NCI-H748 treated with DMSO at 0.1 percent for 48 hours (cell line): ENCODE results near the gene HAVCR1.
"Not testable (repeated sequence)": the region's sequence is repeated elsewhere in the genome, so short reads cannot be mapped to it uniquely, and the experiment has no call there.

Source experiments
- DNase-seq: peaks from one replicate; lab custom pipeline; 2025; lab: John Stamatoyannopoulos, UW

The HAVCR1 gene

DNA sequence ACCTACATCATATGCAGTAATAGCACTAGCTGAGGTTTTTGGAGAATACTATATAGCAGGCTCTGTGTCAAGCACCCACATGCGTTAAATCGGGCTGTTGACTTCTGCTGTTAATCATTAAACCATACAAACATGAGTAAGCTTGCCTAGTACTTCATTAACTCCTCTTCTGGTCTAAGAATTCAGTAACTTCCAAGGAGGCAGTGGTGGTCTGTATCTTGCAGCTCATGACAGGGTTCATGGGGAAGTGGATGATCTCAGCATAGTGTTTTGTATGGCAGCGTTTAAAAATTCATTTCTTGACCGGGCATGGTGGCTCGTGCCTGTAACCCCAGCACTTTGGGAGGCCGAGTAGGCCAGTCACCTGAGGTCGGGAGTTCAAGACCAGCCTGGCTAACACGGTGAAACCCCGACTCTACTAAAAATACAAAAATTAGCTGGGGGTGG is at the start of gene HAVCR1:
Gene HAVCR1 (minus strand): TSS at position 24 of the 447 bp plus-strand sequence. CDS start 1,173 bp downstream, outside the sequence.
- no peak for DNase-seq

DNA sequence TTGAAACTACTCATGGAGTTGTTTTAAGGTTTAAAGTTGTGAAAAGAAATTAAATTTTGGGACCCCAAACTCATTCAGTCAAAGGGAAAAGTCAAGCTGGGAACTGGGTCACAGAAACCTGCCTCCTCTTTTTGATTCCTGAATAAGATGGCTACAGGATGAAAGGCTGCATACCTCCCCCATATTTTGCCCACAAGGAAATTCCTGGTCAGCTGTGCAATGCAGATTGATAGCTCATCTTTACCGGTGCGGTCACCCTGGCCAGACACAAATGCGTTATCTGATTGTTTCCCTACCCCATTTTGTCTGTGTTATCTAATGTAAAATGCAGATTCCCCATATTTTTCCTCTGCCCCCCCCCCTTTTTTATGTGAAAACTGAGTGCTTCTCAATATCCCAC is 48.6 kb upstream of the HAVCR1 start:
- DNase-seq: no peak

DNA sequence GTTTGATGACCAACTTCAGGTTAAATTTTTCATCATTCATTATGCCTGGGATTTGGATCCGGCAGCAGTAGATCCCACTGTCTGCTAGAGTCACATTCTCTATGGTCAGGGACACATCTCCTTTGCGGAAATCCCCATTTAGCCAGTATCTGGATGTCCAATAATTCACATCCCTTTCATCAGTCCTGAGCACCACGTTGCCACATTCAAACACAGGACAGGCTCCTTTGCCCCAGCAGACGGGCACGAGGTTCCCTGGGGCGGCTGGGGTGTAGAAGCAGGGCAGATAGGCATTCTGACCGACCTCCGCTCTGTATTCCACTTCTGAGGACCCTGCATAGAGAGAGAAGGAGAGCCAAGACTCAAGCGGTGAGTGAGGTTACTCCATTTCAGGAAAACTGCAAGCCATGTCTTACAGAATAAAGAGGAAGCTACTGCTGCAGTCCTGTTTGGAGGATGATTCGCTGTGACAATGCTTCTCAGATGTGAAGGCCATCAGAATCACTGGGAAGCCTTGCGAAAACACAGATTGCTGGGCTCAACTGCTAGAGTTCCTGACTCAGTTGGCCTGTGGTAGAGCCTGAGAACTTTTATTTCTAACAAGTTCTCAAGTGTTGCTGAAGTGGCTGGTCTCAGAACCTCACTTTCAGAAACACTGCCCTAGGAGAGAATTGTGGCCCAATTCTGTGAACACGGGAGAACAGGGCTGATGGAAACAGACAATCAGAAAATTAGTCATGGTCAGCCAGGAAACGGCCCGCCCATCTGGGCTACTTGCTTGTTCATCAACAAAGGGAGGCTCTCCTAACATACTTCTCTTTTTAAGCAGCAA is 47.9 kb upstream of the HAVCR1 start:
- DNase-seq: no peak

DNA sequence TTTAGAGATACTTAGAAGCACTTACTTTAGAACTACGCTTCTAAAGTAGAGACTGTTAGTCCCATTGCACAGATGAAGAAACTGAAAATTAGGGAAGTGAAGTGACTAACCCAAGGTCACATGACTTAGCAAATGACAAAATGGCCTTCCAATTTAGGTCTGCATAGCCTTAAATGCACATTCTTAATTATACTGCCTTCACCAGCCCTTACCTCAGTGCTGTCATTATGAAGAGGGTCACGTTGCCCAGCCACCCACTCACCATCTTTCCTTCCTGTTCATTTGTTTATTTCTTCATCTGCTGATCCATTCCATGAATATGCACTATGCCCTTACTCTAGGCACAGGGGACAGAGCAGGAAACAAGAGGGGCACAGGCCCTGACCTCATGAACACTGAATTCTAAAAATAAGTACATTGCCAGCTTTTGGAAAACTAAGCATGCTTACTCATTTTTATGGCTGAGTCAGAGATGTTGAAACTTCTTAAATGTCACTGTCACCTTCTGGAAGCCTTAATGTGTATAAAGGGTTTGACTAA is 41.3 kb upstream of the HAVCR1 start:
- no peak for DNase-seq

DNA sequence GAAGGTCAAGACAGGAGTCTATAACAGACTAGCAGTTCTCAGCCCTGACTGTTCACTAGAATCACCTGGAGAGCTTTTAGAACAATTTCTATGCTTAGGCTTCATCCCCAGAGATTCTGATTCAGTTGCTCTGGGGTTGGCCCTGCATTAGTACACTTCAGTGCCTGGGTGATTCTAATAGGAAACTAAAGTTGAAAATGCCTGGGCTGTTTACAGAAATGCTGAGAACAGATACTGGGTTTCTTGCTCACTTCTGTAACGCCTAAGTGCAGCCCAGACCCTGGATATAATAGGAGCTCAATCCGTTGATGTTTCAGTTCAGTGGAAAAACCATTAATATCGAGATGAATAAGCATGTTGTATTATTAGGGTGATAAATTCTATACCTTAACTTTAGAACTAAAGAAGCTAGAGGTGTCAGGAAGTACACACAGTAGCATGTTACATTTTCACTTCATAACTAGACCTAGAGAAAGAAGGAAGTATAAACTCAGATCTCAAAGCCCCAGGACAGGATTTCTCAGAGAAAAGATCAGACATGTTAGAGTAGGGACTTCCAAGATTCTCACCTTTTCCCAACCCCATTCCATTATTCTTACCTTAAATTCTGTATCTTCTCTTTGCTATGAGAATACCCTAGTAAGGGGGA is 29.6 kb upstream of the HAVCR1 start:
- DNase-seq: no peak

DNA sequence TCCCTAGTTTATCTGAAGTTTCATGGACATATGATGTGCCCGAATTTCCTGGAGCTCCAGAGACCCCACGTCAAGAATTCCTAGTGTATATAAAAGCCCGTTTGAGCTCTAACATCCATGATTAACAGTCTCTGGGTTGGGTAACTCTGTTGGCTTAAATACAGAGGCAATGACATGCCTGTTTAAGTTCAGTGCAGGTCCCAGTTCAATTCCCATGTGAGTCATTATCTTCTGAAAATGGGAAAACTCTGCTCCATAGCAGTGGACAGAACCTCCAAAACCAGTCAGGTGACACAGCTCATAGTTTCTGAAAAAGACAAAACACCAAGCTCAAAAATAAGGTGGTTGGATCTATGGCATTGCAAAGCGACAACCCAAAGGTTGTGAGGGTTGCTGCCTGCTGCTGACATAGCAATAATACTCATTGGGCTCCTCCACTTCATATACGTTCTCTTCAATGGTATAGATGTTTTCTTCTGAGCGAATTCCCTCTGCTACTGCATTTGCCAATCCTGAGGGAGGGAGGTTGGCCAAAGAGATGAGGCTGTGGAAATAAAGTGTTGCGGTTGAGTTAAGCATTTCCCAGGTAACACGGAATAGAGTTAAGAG is 27.9 kb upstream of the HAVCR1 start:
- DNase-seq: no peak

DNA sequence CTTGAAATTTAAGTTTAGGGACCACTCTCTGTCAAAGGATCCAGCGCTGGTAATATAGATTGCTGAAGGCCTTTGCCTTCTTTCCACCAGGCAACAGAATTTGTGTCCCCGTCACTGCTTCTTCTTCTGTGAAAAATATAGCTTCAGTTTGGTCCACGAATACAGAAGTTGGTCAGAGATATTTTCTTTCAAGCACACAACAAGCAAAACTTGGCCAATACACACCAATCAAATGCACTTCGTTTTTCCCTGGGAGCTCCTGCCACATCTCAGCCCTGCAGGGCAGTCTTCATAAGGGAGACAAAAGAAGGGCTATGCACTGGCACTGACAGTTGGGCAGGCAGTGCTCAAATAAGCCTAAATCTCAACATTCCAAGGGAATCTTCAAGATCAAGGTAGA is 27.0 kb upstream of the HAVCR1 start:
- DNase-seq: no peak

DNA sequence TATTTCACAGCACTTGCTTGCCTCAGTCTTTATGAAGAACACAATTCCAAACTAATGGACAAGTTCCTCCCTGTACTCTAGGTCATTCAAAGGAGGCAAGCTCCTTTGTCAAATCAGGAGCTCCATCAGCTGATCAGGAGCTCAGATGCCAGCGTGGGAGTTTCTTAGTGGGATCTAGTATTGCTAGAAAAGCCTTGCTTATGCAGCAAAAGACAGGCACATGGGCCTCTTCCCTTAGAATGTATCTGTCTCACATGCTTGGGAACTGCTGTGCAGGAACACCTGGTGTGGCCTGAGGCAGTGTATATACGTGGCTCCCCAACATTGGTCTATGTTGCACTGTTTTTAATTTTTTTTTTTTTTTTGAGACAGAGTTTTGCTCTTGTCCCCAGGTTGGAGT is 21.4 kb upstream of the HAVCR1 start:
- no peak for DNase-seq

DNA sequence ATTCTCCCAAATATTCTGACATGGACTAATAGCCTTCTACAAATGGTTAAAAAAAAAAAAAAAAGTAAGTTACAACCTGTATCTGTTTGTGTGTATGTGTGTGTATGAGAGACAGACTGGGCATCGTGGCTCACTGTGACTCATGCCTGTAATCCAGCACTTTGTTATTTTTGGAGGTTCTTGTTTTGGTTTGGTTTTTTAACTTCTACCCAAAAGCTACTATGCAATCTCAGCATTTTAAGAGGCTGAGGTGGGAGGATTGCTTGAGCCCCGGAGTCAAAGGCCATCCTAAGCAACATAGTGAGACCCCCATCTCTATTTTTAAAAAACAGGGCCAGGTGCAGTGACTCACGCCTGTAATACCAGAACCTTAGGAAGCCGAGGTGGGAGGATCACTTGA is 17.6 kb upstream of the HAVCR1 start:
- DNase-seq: no peak

DNA sequence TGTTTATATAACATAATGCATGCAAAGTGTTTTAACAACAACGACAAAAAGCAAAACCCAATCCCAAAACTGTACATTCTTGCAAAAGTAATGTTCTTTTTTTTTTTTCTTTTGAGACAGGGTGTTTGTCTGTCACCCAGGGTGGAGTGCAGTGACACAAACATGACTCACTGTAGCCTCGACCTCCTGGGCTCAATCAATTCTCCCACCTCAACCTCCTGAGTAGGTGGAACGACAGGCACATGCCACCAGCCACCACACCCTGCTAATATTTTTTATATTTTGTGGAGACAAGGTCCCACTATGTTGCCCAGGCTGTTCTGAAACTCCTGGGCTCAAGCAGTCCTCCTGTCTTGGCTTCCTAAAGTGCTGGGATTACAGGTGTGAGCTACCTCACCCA is 13.6 kb upstream of the HAVCR1 start:
- no peak for DNase-seq

DNA sequence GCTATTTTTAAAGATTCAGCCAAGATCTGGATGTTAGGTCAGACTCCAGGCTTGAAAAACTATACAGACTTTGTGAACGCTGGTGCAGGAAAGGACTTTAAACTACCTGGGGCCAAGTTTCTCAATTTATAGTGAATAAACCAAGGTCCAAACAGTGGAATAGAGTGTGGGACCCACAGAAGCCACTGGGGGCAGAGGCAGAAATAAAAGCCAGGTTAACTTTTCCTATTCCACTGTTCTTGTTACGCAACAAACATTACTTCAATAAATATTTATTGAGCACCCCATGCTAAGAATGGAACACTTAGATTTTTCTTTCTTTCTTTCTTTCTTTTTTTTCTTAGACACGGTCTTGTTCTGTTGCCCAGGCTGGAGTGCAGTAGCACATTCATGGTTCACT is 11.0 kb upstream of the HAVCR1 start:
- no peak for DNase-seq

DNA sequence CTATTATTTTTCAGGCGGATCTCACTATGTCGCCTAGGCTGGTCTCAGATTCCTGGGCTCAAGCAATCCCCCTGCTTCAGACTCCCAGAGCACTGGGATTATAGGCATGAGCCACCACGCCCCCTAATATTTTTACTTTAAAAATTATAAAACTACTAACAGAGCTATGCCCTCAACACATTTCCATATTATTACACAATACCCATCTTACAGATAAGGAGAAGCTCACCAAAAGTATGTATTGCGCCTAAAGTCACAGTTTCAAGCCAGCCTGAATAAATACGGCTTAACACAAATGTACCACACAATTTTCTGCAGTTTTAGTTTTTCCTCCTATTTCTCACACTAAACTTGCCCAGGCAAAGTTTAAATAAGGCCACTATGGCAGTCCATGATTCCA is 9.9 kb upstream of the HAVCR1 start:
- no peak for DNase-seq

DNA sequence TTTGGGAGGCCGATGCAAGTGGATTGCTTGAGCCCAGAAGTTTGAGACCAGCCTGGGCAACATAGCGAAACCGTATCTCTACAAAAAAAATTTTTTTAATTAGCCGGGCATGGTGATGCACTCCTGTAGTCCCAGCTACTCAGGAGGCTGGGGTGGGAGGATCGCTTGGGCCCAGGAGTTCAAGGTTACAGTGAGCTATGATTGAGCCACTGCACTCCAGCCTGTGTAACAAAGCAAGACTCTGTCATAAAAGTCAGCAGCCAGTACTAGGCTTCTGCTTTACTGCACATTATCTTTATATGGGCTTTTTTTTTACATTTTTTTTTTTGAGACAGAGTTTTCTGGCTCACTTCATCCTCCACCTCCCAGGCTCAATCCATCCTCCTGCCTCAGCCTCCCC is 9.4 kb upstream of the HAVCR1 start:
- DNase-seq: no peak

DNA sequence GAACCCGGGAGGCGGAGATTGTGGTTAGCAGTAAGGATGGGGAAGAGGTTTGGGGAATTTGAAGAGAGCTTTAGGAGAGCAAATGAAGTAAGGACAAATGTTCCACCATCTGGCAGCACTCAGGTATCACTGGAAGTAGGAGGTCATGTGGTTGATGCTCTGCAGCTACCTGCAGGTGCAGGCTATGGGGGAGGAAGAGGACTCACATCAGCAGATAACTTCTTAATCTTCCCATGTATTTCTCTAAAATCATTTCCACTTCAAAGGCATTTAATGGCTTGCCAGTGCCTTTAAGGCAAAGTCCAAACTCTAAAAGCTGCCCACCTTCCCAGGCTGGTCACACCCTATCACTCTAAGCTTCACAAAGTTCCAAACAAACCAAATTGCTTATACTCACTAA is 8.1 kb upstream of the HAVCR1 start:
- DNase-seq: no peak

DNA sequence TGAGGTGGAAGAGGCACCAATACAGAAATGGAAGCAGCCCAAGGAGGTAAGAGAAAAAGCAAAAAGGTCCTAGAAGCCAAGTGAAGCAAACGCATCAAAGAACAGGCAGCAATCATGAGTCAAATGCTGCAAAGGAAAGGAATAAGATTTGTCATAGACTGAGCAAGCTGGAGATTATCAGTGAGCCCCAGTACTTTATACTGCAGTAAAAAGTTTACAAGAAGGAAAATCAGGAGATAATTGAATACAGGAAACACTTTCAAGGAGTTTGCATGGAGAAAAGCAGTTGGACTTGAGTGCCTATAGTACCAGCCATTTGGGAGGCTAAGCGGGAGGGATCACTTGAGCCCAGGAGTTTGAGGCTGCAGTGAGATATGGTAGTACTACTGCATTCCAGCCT is 7.2 kb upstream of the HAVCR1 start:
- no peak for DNase-seq

DNA sequence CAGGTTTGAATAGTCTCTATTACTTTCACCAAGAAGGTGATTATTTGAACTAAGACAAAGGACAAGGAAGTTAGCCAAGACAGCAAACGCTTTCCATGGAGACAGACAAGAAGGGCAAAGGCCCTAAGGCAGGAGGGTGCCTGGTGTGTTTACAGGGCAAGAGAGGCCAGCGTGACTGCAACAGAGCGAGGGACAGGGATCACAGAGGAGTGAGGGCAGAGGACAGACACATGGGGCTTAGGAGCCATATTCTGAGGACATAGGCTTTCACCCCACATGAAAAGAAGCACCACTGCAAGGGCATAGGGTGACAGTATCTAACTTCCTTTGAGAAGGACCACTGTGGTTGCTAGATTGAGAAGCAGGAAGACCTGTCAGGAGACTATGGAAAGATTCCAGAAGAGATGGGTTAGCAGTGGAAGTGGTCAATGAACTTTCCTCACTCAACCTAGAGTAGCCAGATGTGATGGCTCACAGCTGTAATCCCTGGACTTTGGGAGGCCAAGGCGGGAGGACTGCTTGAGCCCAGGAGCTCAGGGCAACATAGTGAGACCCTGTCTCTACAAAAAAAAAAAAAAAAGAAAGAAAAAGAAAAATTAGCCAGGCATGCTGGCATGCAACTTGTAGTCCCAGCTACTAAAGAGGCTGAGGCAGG is 5.0 kb upstream of the HAVCR1 start:
- DNase-seq: no peak

DNA sequence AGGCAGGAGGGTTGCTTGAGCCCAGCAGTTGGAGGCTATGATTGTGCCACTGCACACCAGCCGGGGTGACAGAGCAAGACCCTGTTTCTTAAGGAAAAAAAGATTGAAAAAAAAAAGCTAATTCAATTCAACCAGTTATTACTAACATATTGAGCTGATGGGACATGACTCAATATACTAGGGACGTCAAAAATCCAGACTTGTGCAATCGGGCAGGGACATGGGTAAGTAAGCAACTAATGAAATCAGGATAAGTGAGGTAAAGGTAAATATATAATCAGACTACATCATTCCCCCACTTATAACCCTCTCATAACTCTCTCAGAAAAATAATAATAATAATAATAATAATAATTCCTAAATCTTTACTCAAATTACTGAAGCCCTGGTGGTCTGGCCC is 975 bp upstream of the HAVCR1 start:
- no peak for DNase-seq

DNA sequence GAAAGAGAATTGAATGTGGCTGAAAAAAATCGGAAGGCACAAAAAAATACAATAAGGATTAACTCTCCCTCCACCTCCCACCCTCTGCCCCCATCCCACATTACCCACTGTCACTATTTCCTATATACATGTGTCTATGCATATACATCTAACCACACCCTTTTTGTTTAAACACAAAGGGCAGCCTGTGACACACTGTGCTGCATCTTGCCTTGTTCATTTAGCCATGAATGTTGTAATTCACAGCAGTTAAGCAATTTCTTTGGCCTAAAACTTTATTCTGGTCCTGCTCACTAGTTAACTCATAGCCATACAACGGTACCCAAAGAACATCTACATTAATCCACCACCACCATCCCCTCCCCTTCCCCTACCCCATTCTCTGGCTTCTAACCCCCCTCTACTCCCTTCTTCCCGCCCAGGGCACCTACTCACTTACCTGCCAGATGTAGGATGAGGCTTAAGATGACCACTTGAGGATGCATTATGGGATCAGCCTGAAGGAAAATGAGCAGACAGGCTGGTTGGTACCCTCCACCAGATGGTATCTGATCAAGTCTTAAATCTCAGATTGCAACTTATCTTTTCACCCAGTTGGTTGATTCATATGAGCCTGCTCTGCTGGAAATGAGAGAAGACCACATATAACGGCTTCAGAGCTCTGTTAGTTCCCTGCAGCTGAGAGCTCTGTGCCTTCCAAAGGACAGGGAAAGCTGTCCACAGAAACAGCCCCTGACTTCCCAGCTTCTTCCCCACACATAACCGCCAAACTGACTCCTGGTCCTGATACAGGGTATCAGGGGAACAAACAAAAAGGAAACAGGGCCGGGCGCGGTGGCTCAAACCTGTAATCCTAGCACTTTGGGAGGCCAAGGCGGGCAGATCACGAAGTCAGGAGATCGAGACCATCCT is 1.2 kb downstream of the HAVCR1 start:
- no peak for DNase-seq

DNA sequence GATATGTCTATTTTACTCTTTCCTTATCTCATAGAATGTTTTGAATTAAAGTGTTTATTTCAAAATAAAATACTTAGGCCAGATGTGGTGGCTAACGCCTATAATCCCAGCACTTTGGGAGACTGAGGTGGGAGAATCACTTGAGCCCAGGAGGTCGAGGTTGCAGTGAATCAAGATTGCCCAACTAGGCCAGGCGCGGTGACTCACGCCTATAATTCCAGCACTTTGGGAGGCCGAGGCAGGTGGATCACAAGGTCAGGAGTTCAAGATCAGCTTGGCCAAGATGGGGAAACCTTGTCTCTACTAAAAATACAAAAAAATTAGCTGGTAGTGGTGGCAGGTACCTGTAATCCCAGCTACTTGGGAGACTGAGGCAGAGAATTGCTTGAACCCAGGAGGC is 2.1 kb downstream of the HAVCR1 start:
- DNase-seq: not testable (repeated sequence)

DNA sequence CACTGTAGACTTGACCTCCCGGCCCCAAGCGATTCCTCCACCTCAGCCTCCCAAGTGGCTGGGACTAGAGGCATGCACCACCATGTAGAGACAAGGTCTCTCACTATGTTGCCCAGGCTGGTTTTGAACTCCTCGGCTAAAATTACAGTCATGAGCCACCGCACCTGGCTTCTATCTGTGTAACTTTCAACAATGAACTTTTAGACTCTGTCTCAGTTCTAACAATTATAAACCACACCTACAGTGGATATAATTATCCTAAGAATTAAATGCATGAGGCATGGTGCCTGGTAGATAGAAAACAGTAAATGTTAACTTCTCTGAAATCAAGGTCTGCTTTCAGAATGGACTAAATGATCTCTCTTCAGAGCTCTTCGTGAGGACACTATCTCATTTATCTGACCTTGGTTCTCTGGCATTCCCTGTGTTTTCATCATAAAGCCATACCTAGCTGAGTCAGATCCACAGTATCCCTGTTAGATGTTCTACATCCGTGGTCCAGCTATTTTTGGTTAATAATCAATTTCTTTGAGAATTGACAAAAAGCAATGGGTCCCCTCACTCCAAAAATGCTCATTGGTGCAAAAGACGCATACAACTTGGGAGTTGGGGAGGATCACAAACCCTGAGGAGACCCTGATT is 7.2 kb downstream of the HAVCR1 start:
- DNase-seq: no peak

DNA sequence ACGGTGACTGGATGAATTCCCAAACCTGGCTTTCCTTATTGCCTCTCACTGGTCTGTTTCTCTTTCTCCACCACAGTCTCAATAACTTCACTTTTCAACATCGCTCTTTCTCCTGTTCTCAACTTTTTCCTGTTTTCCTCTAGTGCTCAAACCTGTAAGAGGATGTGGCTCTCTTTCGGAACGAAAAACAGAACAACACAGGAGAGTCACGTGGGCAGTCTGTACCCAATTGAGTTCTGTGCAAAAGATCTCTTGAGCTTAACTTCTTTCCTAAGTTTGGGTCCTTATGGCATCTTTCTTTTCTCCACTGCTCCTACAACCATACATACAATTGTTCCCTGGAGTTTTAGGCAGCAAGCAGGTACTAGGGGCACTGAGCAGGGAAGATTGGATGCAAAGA is 8.9 kb downstream of the HAVCR1 start:
- DNase-seq: no peak
